Suppressor macrophage (primary cell): Measurements from ENCODE around the gene RAD51B.
A peak's percentile ranks its signal among the peaks of the same experiment; 100 is the strongest.

Experiments
- DNase-seq, 4 experiments: peaks; one replicate each; pipeline ENCODE4 v3.0.0-alpha.2; 2020 to 2022

RAD51B gene

DNA sequence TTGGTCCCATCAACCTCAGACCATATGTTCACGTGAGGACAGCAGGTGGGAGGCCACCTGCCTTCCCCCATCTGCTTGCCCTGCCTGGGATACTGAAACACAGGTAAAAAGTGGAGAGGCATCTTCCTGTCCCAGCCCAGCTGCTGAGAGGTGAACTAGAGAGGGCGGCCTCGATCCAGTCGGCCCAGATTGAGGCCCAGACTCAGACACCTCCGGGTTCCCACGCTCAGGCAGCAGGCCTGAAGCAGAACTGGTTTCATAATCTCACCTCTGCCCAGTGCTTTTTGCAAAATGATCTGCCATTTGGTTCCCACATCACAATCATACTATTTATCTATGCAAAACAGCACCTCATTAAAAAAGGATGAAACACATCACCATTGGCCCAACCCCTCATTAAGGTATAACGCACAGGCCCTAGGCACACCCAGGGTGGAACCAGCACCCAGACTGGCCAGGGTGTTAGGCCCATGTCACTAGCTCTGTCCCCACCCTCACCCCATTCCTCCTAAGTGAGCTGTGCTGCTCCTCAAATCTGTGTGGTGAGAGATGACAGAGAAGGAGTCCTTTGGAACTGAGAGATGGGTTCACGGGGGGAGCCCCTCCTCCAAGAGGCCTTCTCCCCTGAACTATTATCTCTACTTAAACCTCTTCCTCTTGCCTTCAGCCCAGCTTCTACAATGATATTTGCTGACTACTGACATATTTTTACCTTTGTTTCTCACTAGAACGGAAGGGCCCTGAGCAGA lies 892.2 kb downstream of the RAD51B start:
- DNase-seq, result peak in 1 of 4 experiments; percentile 38

DNA sequence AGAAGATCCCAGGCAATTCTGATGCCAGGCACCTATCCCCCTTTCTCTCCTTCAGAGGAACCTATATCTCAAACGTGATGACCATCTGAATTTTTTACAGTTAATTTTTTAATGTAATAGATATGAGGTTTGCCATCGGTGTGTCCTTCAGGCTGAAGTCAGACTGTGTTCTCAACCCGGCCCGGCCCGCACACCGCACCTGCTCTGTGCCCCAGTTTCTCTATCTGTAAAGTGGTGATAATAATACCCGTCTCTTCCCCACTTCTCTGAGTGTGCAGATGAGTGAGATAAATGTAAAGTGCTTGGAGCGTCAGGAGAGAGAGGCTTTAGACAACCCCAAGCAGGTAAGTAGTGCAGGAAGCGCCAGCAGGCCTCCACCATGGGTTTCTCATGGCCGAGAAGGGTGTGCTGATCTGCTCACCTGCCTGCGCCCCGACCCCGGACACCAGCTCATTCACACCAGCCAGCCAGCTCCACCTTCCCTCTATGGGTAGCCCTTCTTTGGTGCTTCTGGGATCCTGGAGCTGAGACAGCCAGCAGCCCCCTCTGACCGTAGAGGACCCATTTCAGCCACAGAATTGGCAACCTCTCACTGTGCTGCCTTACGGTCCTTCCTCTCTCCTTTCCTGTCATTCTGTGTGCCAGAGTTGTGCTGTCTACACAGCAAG lies 893.3 kb downstream of the RAD51B start:
- no peak for DNase-seq

DNA sequence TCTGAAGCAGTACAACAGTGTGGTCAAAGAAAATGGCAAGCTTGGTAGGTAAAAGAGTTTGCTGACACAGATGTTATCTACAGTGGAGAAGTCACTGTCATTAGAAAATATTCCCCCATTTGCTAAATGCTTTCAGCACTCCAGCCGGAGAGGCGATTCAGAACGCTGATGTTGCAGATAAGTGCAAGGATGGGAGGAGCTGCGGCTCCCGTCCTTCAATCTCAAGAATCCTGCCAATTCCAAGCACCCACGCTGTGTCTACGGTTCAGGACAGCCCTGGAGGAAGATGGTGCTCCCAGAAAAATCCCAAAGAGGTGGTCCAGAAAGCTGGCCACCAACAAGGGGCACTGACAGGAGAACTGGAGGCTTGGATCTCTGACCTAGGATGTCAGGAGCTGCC lies 894.2 kb downstream of the RAD51B start:
- DNase-seq, result no peak

DNA sequence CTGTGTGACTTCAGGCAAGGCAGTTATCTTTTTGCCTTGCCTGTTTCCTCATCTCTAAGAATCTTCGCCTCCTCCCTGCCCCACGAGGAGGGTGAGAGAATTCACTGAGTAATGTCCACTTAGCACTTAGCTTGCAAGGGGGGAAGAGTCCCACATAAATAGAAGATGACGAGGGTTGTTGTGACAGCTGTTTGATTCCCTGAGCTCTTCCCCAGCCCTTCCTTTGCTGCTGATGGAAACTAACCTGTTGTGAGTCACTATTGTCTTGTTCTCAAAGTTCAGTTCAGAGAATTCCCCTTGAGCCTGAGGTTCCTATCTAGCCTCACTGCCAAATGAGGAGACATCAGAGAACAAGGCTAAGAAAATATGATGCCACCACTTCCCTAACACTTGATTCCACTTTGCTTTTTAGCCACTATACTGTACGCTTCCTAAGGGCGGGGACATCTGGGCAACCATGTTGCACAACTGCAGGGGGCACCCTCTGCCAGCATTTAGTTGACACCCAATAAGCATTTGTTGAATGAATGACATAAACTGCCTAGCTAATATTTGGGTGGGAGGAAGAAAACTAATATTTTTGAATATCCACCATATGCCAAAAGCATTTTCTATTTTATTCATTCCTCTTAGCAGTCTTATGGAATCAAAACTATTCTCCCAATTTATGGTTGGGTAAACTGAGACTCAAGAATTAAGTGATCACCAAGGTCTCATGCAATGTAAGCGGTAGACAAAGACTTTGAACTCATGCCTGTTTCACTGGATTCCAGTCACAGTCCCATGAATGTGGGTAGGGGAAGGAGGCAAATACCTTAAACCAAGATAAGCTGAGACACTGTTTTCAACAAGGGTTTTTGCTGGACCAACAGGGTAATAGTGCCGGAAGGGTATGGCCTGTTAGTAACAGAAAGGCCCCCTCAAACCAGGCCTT lies 895.7 kb downstream of the RAD51B start:
- peak; percentile 90 to 98 (median 92) for DNase-seq

DNA sequence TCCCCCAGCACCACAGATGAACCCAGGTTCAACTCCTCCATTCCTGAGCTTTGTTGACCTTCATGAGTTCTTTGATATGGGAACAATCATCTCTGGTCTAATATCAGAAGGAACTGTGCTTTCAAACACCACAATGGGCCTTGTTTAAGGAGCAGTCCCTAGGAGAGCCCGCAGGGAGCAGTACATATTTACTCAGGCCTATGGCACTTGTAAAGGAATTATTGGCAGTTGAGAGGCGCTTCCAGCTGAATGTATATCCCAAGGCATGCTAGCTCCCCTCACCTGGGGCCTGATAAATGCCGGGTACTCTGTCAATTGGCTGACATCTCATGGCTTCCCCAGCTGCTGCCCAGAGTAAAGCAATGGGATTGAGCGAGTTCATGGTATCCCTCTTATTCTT lies 897.1 kb downstream of the RAD51B start:
- no peak for DNase-seq

DNA sequence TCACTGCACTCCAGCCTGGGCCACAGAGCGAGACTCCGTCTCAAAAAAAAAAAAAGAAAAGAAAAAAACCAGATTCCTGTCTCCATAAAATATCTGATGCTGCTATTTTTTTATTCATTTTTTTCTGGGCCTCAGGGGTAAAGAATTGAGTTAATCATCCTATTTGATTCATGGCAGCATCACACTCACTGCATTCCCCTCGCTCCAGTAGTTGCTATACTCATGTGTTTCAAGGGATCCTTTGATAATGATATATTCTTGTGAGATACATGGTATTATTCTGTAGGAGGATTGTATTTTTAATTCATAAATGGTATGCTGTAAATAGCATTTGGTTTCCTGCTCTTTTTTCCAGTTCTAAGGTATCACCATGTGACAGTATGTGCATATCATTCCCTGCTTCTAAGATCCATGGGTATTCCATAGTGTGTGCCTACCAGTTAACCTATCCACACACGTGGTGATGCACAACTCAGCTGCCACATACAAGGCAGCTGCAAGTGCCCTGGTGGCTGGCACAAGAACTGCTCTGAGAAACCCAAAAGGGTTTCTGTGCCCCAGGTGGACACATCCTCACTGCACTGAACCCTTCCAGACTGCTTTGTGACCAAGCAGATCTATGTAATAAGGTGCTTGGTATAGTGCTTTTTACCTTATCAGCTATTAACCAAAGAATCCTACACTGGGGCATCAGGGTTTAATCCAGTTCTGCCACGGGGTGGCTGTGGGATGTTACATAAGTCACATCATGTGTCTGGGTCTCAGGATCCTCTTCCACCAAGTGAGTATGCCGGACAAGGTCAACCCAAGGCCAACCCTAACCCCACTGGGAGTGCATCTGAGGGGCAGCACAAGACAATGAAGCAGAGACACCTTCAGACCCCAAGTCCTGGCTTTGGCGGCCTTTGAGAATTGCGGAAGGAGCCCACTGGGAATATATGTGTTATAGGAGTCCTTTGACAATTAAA lies 898.7 kb downstream of the RAD51B start:
- peak in 3 of 4 experiments; percentile 41 to 65 (median 56) for DNase-seq

DNA sequence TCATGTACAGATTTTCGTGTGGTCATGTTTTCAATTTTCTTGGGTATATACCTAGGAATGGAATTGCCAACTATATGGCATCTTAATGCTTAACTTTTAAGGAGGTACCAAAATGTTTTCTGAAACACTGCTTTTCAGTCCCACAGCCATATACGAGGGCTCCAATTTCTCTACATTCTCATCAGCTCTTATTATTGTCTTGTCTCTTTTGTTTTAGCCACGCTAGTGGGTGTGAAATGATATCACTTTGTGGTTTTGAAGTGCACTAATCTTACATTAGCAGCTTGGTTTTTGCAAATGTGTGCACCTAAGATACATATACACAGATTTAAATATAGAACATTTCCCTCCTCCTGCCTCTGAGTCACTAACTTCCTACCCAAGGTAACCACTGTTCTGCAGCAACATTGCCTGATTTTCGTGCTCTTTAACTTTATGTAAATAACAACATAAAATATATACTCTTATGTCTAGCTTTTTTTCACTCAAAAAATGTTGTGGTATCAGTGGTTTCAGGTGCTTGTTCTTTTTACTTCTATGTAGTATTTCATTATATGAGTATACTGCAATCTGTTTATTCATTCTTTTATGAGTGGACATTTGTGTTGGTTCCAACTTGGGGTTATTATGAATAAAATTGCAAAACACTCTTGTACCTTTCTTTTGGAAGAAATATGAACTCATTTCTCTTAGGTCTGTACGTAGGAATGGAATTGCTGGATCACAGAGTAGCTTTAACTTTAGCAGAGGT lies 900.2 kb downstream of the RAD51B start:
- peak; percentile 23 to 77 (median 51) for DNase-seq

DNA sequence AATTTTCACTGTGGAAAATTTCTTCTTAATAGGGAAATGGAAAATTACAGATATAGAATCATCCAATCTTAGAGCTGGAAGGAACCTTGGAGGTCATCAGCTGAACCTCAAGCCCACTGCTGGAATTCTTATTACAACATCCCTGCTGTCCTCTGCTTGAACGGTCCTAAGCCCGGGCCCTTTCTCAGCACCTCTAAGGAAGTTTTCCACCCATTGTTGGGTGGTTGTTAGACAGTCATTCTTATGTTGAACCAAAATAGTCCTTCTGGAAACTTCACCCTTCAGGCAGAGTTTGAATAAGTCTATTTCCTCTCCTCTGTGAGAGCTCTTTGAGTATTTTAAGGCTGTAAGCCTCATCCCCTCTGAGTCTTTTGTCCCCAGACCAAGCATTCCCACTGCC lies 902.6 kb downstream of the RAD51B start:
- DNase-seq, result peak in 1 of 4 experiments; percentile 33

DNA sequence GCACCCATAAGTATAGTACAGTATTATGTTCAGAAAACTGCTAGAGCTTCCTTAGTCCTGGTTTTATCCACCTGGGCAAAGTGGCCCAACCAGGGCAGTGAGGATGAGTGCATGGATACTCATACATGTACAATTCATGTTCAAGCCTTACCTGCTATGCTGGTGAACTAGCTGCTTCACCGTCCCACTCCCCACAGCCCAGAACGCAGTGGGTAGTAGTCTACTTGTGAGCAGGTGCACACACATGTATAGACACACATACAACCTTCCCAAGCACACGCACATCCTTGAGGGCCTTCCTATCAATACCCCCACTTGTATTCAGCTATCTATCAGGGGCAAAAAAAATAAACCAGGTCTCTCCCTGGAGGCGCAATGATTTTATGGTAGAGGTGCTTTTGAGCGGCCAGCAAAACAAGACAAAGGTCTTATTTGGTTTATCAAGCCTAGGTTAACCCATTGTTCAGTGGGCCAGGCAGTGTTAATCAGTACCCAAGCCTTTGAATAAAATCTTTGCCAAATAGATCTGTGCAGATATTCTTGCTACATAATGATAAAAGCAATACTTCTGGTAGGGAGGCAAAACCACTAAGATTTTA lies 903.5 kb downstream of the RAD51B start:
- DNase-seq, result no peak

DNA sequence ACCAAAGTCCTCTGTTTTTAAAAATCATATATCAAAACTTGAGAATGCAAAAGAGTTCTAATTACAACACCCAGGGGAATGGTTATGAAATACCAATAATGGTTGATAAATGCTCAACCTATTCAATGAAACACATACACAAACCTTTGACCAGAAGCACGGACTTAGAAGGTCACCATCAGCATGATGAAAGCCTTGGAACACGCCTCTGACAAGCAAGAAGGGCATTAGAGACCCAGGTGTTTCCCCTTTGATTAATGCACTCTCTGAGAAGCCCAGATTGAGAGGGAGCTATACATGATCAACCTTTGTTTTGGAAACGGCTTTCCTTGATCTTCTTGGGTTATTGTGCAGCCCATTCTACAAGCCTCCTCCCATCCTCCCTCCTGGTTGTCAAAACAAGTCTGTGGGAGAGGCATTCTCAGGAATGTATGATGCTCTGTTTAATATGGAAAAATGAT lies 904.3 kb downstream of the RAD51B start:
- no peak for DNase-seq

DNA sequence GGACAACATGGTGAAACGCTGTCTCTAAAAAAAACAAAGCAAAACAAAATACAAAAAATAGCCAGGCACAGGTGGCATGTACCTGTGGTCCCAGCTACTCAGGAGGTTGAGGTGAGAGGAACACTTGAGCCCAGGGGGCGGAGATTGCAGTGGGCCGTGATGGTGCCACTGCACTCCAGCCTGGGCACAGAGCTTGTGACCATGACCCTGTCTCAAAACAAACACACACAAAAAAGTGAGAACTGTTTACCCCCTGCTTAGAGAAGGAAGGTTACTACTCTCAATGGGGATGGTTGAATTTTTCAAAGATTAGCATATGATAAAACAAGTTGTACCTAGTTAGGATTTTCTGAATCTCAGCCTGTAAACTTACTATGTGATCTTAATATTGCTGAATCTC lies 905.3 kb downstream of the RAD51B start:
- DNase-seq, result no peak

DNA sequence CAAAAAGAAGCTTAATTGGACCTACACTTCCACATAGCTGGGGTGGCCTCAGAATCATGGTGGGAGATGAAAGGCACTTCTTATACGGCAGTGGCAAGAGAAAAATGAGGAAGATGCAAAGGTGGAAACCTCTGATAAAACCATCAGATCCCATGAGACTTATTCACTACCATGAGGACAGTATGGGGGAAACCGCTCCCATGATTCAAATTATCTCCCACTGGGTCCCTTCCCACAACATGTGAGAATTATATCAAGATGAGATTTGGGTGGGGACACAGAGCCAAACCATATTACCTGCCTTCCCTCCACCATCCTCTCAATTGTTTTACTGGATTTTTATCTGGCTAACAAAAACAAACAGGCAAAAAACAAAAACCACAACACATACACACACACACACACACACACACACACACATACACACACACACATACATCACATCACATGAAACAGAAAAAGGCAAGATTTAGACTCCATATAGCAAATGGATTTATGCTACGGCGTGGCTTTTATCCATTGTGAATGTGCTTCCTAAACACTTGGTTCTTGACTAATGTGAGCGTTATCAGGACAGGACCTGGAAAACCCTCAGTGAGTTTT lies 906.6 kb downstream of the RAD51B start:
- peak in 1 of 4 experiments; percentile 49 for DNase-seq

DNA sequence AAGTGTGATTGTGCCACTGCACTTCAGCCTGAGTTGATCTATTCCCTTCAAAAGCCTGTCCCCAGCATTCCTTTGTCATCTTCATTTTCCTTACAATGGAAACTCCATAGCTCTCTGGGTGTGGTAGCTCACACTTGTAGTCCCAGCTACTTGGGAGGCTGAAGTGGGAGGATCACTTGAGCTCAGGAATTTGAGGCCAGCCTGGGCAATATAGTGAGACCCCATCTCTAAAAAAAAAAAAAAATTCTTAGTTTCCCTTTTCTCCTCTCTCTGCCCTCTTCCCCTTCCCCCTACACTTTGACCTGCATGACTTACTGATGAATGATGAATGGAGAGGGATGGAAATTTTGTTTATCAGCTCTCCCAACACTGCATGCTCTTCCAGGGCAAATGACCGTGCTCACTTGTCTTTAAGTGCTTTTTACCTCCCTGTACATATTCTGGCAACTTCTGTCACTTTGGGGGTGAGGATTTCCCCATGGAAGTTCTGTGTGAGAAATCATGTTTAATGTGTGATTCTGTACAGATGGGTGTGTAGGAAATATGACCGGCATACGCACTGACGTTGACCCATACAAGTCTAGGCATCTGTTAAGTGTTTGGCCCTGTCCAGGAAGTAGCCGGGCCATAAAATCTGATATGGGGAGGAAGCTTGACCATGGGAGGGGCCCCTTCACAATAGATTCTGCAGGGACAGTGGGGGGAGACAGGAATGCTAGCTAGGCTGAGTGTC lies 907.9 kb downstream of the RAD51B start:
- no peak for DNase-seq

DNA sequence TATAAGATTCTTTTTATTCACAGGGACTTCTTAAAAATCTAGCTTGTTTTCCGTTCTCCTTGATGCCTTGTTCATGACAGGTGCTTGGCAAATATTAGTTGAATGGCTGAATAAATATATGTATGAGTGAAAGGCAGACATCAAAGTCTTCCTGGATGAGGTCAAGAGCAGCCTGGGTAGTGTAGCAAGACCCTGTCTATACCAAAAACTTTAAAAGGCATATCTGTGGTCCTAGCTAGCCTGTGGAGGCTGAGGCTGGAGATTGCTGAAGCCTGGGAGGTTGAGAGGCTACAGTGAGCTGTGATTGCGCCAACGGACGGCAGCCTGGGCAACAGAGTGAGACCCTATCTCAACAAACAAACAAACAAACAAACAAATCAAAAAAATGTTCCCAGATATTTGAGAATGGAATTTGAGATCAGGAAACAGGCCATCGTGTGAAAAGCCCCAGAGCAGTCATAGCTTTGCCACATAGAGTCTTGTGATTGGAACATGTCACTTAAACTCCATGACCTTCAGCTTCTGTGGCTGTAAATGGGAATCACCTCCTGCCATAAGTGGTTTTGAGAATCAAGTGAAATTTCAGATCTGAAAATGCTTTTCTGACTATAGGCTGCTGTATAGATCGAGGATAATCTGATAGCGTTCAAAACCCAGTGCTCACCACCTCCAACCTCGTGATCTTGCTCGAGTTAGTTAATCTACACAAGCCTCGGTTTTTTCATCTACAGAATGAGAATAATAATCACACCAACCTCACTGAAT lies 908.9 kb downstream of the RAD51B start:
- DNase-seq, result peak; percentile 35 to 67 (median 60)

DNA sequence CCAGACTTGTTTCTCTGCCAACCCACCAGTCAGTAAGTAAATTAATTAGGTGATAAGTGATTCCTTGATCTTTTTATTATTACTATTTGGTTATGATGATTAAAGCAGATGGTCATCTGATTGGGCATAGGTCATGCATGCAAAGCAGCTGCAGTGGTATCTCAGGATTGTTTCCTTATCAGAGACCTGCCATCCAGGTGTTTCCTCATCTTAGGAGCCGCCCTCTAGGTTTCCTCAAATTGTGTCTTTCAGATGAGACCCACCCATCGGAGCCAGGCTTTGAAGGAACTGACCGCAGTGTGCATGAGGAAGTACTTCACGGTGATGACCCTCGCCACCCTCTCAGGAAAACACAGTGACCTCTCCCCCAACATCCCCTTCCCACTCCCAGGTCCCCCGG lies 910.0 kb downstream of the RAD51B start:
- peak in 2 of 4 experiments; percentile 36 to 45 for DNase-seq

DNA sequence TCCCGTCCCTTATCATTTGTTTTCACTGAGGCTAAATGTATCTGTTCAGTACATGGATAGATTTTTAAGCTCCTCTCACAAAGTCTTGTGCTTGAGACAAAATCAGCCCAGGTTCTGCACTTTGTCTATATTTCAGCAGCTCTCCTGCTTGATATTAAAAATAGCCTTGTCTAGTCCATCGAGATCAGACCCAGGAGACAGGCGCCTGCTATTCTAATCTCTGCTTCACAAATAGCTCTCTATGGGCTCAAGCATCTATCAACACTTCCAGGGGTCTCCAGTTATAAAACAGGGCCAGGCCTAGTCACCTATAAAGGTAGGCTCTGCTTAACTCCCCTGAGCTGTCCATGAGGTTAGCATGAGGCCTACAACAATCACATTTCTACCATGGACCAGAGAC lies 910.8 kb downstream of the RAD51B start:
- DNase-seq, result no peak

DNA sequence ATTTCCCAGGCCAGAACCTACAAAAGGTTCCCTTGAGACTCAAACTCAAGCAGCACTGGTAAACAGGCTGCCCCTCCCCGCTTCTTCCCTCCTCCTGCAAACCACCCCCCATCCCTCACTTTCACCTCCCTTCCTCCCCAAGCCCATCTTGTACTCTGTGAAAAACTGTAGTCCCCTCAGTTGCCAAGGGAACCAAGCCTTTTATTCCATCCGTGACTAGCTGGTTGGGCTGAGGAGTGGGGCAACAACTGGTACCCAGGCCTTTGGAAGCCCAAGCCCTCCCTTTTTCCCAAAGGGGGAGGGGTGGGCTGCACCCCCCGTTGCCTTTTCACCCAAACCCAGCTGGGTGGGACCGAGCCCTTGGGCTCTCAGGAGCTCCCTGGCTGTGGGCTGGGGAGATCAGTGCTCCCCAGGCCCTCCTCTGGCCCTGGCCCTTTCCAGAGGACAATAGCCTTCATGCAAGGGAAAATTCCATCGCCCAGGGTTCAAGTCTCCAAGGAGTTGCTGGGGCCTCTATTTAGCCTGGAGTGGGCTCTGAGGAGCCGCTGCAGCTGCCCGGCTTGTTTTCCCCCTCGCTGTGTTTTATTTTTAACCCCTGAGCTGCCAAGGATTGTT lies 911.3 kb downstream of the RAD51B start:
- no peak for DNase-seq
